H9 (cell line): ENCODE results near the gene KRT85. TPM values are rescaled to one million over a fixed set of nuclear protein-coding genes. Genes with fewer than 3 reads are reported as not detected.
A peak's percentile ranks its signal among the peaks of the same experiment; 100 is the strongest.

Experiments used
- DNase-seq: peaks from one replicate; pipeline ENCODE4 v3.0.0-alpha.2; 2017
- H2AFZ ChIP-seq: one replicate; pipeline ENCODE4 v1.6.1; 2013; ENCODE audit warnings: mild to moderate bottlenecking, low read length, control low read depth, moderate library complexity
- H2AK5ac ChIP-seq: 2 replicates; pipeline ENCODE4 v1.6.1; 2013; ENCODE audit warnings: low read length, control low read depth, mixed read lengths; ENCODE audit not compliant: insufficient read length
- H2BK120ac ChIP-seq: one replicate; pipeline ENCODE4 v1.6.1; 2013; ENCODE audit warnings: low read depth, mild to moderate bottlenecking, low read length, control low read depth, inconsistent platforms; ENCODE audit not compliant: poor library complexity, severe bottlenecking
- H2BK12ac ChIP-seq: 2 replicates; pipeline ENCODE4 v1.6.1; 2013; ENCODE audit warnings: low read length, control low read depth, mixed read lengths, low read depth; ENCODE audit not compliant: insufficient read length
- H2BK15ac ChIP-seq: 2 replicates; pipeline ENCODE4 v1.6.1; 2013; ENCODE audit warnings: low read depth, low read length, control low read depth
- H2BK20ac ChIP-seq: one replicate; pipeline ENCODE4 v1.6.1; 2013; ENCODE audit warnings: low read depth, mild to moderate bottlenecking, low read length, control low read depth, inconsistent platforms; ENCODE audit not compliant: poor library complexity, severe bottlenecking
- H2BK5ac ChIP-seq: 2 replicates; pipeline ENCODE4 v1.6.1; 2013; ENCODE audit warnings: low read length, control low read depth, mixed read lengths; ENCODE audit not compliant: insufficient read length
- H3K14ac ChIP-seq: 2 replicates; pipeline ENCODE4 v1.6.1; 2013; ENCODE audit warnings: low read length, control low read depth; ENCODE audit not compliant: insufficient read depth
- H3K18ac ChIP-seq: 2 replicates; pipeline ENCODE4 v1.6.1; 2013; ENCODE audit warnings: low read depth, mild to moderate bottlenecking, mixed read lengths, low read length, control low read depth; ENCODE audit not compliant: insufficient read length
- H3K23ac ChIP-seq: 2 replicates; pipeline ENCODE4 v1.6.1; 2013; ENCODE audit warnings: low read length, control low read depth, mixed read lengths, low read depth; ENCODE audit not compliant: insufficient read length
- H3K23me2 ChIP-seq: 2 replicates; pipeline ENCODE4 v1.6.1; 2013; ENCODE audit warnings: low read depth, mild to moderate bottlenecking, mixed read lengths, low read length, control low read depth; ENCODE audit not compliant: insufficient read length, poor library complexity, severe bottlenecking
- H3K27ac ChIP-seq: 2 replicates; pipeline ENCODE4 v1.5.1; 2013; ENCODE audit warnings: low read length, control low read depth, mixed read lengths, low read depth; ENCODE audit not compliant: insufficient read length
- H3K27me3 ChIP-seq: 2 replicates; pipeline ENCODE4 v1.6.1; 2013; ENCODE audit warnings: low read length, control low read depth, inconsistent platforms; ENCODE audit not compliant: insufficient read depth
- H3K4ac ChIP-seq: 2 replicates; pipeline ENCODE4 v1.6.1; 2013; ENCODE audit warnings: low read depth, mild to moderate bottlenecking, control low read depth, inconsistent platforms, low read length, moderate library complexity
- H3K4me1 ChIP-seq: 2 replicates; pipeline ENCODE4 v1.6.1; 2013; ENCODE audit warnings: low read length, control low read depth, inconsistent platforms; ENCODE audit not compliant: insufficient read depth
- H3K4me2 ChIP-seq: 2 replicates; pipeline ENCODE4 v1.6.1; 2013; ENCODE audit warnings: low read length, control low read depth, mixed read lengths; ENCODE audit not compliant: insufficient read length, insufficient read depth
- H3K56ac ChIP-seq: 2 replicates; pipeline ENCODE4 v1.6.1; 2013; ENCODE audit warnings: low read depth, mild to moderate bottlenecking, mixed read lengths, low read length, control low read depth; ENCODE audit not compliant: insufficient read length
- H3K79me1 ChIP-seq: 2 replicates; pipeline ENCODE4 v1.6.1; 2013; ENCODE audit warnings: low read depth, mild to moderate bottlenecking, moderate library complexity, low read length, control low read depth, inconsistent platforms; ENCODE audit not compliant: insufficient read depth, poor library complexity, severe bottlenecking
- H3K79me2 ChIP-seq: 2 replicates; pipeline ENCODE4 v1.6.1; 2013; ENCODE audit warnings: low read length, control low read depth, inconsistent platforms; ENCODE audit not compliant: insufficient read depth
- H3K9ac ChIP-seq: 2 replicates; pipeline ENCODE4 v1.6.1; 2013; ENCODE audit warnings: low read length, control low read depth, mixed read lengths; ENCODE audit not compliant: insufficient read length; ENCODE audit errors: extremely low read depth
- H3K9me3 ChIP-seq: one replicate; pipeline ENCODE4 v1.6.1; 2013; ENCODE audit warnings: low read depth, low read length, inconsistent platforms; ENCODE audit not compliant: control insufficient read depth
- H3T11ph ChIP-seq: one replicate; pipeline ENCODE4 v1.6.1; 2013; ENCODE audit warnings: mild to moderate bottlenecking, low read length, control low read depth, inconsistent platforms
- H4K20me1 ChIP-seq: one replicate; pipeline ENCODE4 v1.6.1; 2013; ENCODE audit not compliant: control insufficient read depth, insufficient read length, insufficient read depth
- H4K5ac ChIP-seq: 2 replicates; pipeline ENCODE4 v1.6.1; 2013; ENCODE audit warnings: low read depth, mild to moderate bottlenecking, mixed read lengths, low read length, control low read depth; ENCODE audit not compliant: insufficient read length
- H4K8ac ChIP-seq: replicated peaks from 2 replicates; pipeline ENCODE4 v1.6.1; 2013; ENCODE audit warnings: low read length, control low read depth, mixed read lengths, low read depth; ENCODE audit not compliant: insufficient read length
- H4K91ac ChIP-seq: 2 replicates; pipeline ENCODE4 v1.6.1; 2013; ENCODE audit warnings: low read depth, mild to moderate bottlenecking, moderate library complexity, mixed read lengths, low read length, control low read depth; ENCODE audit not compliant: insufficient read length
- H3K27ac Mint-ChIP-seq, 3 experiments: 2 replicates in 2 of 3; 3 replicates in 1 of 3; pipeline ENCODE4 v1.8.0; 2020 to 2021; ENCODE audit warnings: mixed read lengths in 3 of 3, mild to moderate bottlenecking in 1 of 3, moderate library complexity in 1 of 3
- H3K27me3 Mint-ChIP-seq: 2 replicates; pipeline ENCODE4 v1.8.0; 2021; ENCODE audit warnings: low read depth, mild to moderate bottlenecking, moderate library complexity, mixed read lengths
- H3K36me3 Mint-ChIP-seq, 3 experiments: 2 replicates in 2 of 3; 3 replicates in 1 of 3; pipeline ENCODE4 v1.8.0; 2020 to 2021; ENCODE audit warnings: low read depth in 3 of 3, mixed read lengths in 3 of 3; ENCODE audit not compliant: insufficient read depth in 1 of 3
- H3K4me1 Mint-ChIP-seq, 2 experiments: 2 replicates each; pipeline ENCODE4 v1.8.0; 2020; ENCODE audit warnings: mixed read lengths in 2 of 2
- H3K4me3 Mint-ChIP-seq, 2 experiments: 2 replicates in 1 of 2; 3 replicates in 1 of 2; pipeline ENCODE4 v1.8.0; 2020 to 2021; ENCODE audit warnings: mild to moderate bottlenecking in 2 of 2, mixed read lengths in 2 of 2, moderate library complexity in 1 of 2
- H3K9me3 Mint-ChIP-seq, 2 experiments: 2 replicates in 1 of 2; 3 replicates in 1 of 2; pipeline ENCODE4 v1.8.0; 2020; ENCODE audit warnings: mild to moderate bottlenecking in 2 of 2, mixed read lengths in 2 of 2, moderate library complexity in 1 of 2
- WGBS: extraction: QIAGEN DNeasy Blood & Tissue Kit; methylation state at CpG from one replicate; pipeline ENCODE4 v1.1.7; 2013; ENCODE audit warnings: missing lambda C conversion rate, low lambda C conversion rate, mixed read lengths; ENCODE audit not compliant: insufficient read length; ENCODE audit errors: extremely low coverage; 5-methylcytosine and 5-hydroxymethylcytosine counted together
- total RNA-seq: library from RNA; stranded (reverse); gene quantifications from 2 replicates; pipeline ENCODE4 v1.2.1, GENCODE V29; 2021
- TF ChIP-seq, protein P1 (sequence below): fragments of 200-600 bp; sonication (generic); conservative IDR thresholded peaks from 3 replicates; pipeline ENCODE4 v1.8.0; 2021; ENCODE audit warnings: antibody characterized with exemption, mild to moderate bottlenecking

KRT85 gene
- total RNA-seq, 1 experiment from 2014 or later = not detected

DNA sequence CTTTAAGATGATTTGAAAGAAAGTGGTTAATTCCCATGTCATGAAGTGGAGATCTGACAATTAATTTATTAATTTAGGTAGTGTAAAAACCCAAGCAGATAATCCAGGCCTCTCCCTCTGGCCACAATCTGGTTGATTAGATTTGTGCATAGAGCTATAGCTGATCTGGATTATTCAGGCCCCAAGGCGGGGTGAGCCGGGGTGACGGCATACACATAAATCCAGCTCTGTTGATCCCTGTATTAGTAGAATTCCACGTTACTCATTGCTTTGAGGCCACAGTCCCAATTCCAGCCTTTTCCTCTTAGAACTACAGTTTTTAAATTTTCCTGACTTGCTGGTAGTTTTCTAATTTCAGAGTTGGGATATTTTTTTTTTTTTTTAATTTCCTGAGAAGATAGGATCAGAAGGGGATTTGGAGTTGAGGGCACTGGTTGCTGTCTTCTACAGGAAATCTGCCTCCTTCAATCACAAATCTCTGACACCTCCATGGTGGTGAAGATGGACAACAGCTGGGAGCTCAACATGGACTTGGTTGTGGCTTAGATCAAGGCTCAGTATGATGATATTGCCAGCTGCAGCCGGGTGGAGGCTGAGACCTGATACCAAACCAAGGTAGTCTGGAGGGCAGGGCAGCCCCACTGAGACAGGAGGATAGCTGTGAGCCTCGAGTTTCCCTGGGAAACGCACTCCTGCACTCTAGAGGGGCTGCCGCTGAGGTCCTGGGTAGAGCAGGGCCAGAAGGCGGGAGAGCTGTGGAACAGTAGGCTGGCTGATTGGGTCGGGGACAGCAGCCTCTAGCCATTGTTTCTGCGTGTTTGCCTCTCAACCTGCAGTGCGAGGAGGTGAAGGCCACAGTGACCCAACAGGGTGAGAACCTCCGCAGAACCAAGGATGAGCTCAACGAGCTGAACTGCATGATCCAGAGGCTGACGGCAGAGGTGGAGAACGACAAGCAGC, 19.4 kb downstream of the KRT85 start:
- H2BK15ac ChIP-seq = no peak overlapping the region
- no peak overlapping the region for H2AK5ac ChIP-seq
- Mint-ChIP-seq H3K4me1 (no peaks in the 10 kb centered on the region), H3K36me3 (no peaks in the 10 kb centered on the region), H3K4me3 (no peak overlapping the region), H3K9me3 (peaks cover 5 to 7% of the 10 kb centered on the region in 2 experiments; a peak in 2 of 5 replicates), H3K27ac (peak overlapping the region in 1 of 3 experiments; percentile 49; a peak in 1 of 7 replicates), H3K27me3 (peaks cover 11% of the 10 kb centered on the region)
- no peak overlapping the region for H3K4ac ChIP-seq
- H2BK5ac ChIP-seq = no peak overlapping the region
- no peaks in the 10 kb centered on the region for H3K79me1 ChIP-seq
- H4K20me1 ChIP-seq = no peaks in the 10 kb centered on the region
- H3K79me2 ChIP-seq = no peaks in the 10 kb centered on the region
- no peak overlapping the region for H3T11ph ChIP-seq
- no peak overlapping the region for H4K5ac ChIP-seq
- H2BK120ac ChIP-seq = no peak overlapping the region
- no peak overlapping the region; the same call in 1 of the 2 replicates for H3K14ac ChIP-seq
- no peak overlapping the region for H3K18ac ChIP-seq
- H3K9ac ChIP-seq = no peak overlapping the region
- TF ChIP-seq, protein P1, sequence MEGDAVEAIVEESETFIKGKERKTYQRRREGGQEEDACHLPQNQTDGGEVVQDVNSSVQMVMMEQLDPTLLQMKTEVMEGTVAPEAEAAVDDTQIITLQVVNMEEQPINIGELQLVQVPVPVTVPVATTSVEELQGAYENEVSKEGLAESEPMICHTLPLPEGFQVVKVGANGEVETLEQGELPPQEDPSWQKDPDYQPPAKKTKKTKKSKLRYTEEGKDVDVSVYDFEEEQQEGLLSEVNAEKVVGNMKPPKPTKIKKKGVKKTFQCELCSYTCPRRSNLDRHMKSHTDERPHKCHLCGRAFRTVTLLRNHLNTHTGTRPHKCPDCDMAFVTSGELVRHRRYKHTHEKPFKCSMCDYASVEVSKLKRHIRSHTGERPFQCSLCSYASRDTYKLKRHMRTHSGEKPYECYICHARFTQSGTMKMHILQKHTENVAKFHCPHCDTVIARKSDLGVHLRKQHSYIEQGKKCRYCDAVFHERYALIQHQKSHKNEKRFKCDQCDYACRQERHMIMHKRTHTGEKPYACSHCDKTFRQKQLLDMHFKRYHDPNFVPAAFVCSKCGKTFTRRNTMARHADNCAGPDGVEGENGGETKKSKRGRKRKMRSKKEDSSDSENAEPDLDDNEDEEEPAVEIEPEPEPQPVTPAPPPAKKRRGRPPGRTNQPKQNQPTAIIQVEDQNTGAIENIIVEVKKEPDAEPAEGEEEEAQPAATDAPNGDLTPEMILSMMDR = no peak
- H3K27ac ChIP-seq = no peak overlapping the region
- no peak overlapping the region for H2BK20ac ChIP-seq
- no peaks in the 10 kb centered on the region for H3K4me1 ChIP-seq
- no peaks in the 10 kb centered on the region for H3K27me3 ChIP-seq
- no peak overlapping the region for H2AFZ ChIP-seq
- no peak overlapping the region for H3K56ac ChIP-seq
- no peak overlapping the region for H3K4me2 ChIP-seq
- no CpG with 5 or more reads among the region's 16 CpGs for WGBS
- no peak overlapping the region for H4K91ac ChIP-seq
- no peaks in the 10 kb centered on the region for H3K9me3 ChIP-seq
- H4K8ac ChIP-seq = no peak overlapping the region
- no peak overlapping the region for H2BK12ac ChIP-seq
- H3K23ac ChIP-seq = no peak overlapping the region
- H3K23me2 ChIP-seq = no peaks in the 10 kb centered on the region
- no peak for DNase-seq
